Uterus (tissue), 4 donors: ENCODE results near the gene ALOXE3. TPM values are rescaled to one million over a fixed set of nuclear protein-coding genes. Genes with fewer than 3 reads are reported as not detected.

Experiments
- DNase-seq, 2 donors: peaks; one replicate each; pipeline ENCODE4 v3.0.0-alpha.2; 2019 to 2020
- H3K27ac ChIP-seq, 2 donors: fragments of 200-600 bp; sonication (generic); 1 replicate in 1 of 2; 2 replicates in 1 of 2; pipeline ENCODE4 v1.5.1; 2016 to 2018
- H3K27me3 ChIP-seq, 2 donors: fragments of 200-600 bp; sonication (generic); one replicate each; pipeline ENCODE4 v1.5.1; 2018 to 2019; ENCODE audit warnings: control low read depth in 1 of 2
- H3K36me3 ChIP-seq, 2 donors: fragments of 200-600 bp; sonication (generic); one replicate each; pipeline ENCODE4 v1.5.1; 2019; ENCODE audit warnings: control low read depth in 1 of 2
- H3K4me1 ChIP-seq, 2 donors: fragments of 200-600 bp; sonication (generic); one replicate each; pipeline ENCODE4 v1.5.1; 2018 to 2019; ENCODE audit warnings: control low read depth in 1 of 2
- H3K4me3 ChIP-seq, 2 donors: fragments of 200-600 bp; sonication (generic); 1 replicate in 1 of 2; 2 replicates in 1 of 2; pipeline ENCODE4 v1.5.1; 2018 to 2019; ENCODE audit warnings: mild to moderate bottlenecking in 1 of 2
- H3K9me3 ChIP-seq, 2 donors: fragments of 200-600 bp; sonication (generic); one replicate each; pipeline ENCODE4 v1.5.1; 2019; ENCODE audit warnings: control low read depth in 1 of 2
- POLR2A ChIP-seq, 2 donors: fragments of 450-650 bp; IDR thresholded peaks; one replicate each; pipeline ENCODE4 v1.6.1; 2016; ENCODE audit warnings: antibody characterized with exemption in 2 of 2, mild to moderate bottlenecking in 1 of 2, moderate library complexity in 1 of 2
- intact Hi-C: fragments of 100-400 bp; cut with DNase I; formaldehyde crosslinking; loops from one replicate; pipeline ENCODE4 v1.15.1; 2023; ENCODE audit warnings: low total_unique reads
- total RNA-seq, 4 donors: library from RNA; depleted of rRNA in 3 of 4; stranded (reverse); fragments of >200 nt in 3 of 4; gene quantifications; one replicate each; pipeline versions ENCODE4 v1.1.0 to v1.2.4, GENCODE V29; 2014 to 2023
- TF ChIP-seq, protein P1 (sequence below), 4 experiments: fragments of 200-600 bp in 2 of 4; fragments of 450-650 bp in 2 of 4; sonication (generic) in 2 of 4; IDR thresholded peaks; one replicate each; pipeline ENCODE4 v1.5.1; 2016 to 2019; ENCODE audit warnings: antibody characterized with exemption in 4 of 4, mild to moderate bottlenecking in 2 of 4, moderate library complexity in 1 of 4
- donor health status: DM: yes; HTN: yes; CAD: no.

ALOXE3 gene
- total RNA-seq, 4 donors from 2014 or later, result 0.26 TPM; not detected in 3

DNA sequence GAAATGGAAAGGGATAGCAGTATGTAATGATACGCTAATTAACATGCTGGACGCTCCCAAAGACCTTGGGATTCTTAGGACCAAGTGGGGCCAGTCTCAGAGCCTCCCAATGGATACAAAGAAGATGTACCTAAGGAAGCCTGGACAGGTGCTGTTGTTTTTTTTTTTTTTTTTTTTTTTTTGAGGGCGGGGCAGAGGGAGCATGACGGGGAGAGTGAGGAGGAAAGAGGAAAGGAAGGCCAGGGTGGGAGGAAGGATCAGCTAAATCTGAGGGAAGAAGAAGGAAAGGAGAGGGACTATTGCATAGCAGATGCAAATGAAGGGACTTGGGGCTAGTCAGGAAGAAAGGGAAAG lies 41.9 kb upstream of the ALOXE3 start:
- Histone ChIP-seq H3K4me3 (no peak overlapping the region), H3K27ac (peak overlapping the region; percentile 99 to 100), H3K27me3 (no peaks in the 10 kb centered on the region), H3K4me1 (peaks cover 14 to 26% of the 10 kb centered on the region in 2 donors), H3K9me3 (no peaks in the 10 kb centered on the region), H3K36me3 (no peaks in the 10 kb centered on the region)
- no peak for TF ChIP-seq POLR2A (IDR thresholded peaks at IDR 0.05)
- TF ChIP-seq, protein P1, sequence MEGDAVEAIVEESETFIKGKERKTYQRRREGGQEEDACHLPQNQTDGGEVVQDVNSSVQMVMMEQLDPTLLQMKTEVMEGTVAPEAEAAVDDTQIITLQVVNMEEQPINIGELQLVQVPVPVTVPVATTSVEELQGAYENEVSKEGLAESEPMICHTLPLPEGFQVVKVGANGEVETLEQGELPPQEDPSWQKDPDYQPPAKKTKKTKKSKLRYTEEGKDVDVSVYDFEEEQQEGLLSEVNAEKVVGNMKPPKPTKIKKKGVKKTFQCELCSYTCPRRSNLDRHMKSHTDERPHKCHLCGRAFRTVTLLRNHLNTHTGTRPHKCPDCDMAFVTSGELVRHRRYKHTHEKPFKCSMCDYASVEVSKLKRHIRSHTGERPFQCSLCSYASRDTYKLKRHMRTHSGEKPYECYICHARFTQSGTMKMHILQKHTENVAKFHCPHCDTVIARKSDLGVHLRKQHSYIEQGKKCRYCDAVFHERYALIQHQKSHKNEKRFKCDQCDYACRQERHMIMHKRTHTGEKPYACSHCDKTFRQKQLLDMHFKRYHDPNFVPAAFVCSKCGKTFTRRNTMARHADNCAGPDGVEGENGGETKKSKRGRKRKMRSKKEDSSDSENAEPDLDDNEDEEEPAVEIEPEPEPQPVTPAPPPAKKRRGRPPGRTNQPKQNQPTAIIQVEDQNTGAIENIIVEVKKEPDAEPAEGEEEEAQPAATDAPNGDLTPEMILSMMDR (IDR thresholded peaks at IDR 0.05), result no peak
- intact Hi-C loops, result no loop called here
- DNase-seq, result no peak

DNA sequence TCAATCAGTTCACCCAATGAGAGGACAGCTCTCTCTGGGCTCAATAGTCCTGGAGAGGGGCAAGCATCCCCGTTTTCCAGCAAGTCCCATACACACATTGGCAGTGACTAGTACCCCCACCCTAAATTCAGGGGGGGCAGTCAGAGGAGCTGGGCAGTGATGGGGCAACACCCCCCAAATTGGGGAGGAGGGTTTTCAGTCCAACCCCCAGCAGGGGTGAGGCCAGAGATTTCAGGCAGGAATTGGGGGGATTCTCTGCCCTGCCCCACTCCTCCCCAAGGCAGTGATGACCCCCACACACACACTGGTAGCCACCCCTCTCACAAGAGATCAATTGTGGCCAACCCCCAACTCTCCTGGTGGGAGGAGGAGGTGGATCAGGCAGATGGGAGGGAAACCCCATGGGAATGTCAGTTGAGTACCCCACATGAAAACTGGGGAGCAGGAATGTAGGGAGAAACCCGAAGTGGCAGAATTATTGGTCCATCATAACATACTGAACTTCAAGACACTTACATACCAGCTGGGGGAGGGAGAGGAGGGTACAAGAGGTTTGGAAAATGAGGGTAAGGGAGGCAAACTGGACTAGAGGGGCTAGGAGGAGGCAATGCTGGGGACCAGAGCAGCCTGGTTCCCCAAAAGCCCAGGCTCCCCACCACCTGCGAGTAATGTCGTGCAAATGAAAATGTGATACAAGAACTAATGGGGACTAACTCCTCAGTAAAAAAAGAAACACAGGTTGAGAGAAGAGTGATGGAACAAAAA lies 41.3 kb upstream of the ALOXE3 start:
- peak overlapping the region; percentile 99 to 100 for H3K27ac ChIP-seq
- H3K9me3 ChIP-seq, result no peaks in the 10 kb centered on the region
- H3K36me3 ChIP-seq, result no peaks in the 10 kb centered on the region
- peaks cover 13 to 23% of the 10 kb centered on the region in 2 donors for H3K4me1 ChIP-seq
- TF ChIP-seq POLR2A (IDR thresholded peaks at IDR 0.05), result no peak
- TF ChIP-seq, protein P1 (IDR thresholded peaks at IDR 0.05), result no peak
- intact Hi-C loops, result no loop called here
- no peaks in the 10 kb centered on the region for H3K27me3 ChIP-seq
- peak in 1 of 2 donors; percentile 27 for DNase-seq
- no peak overlapping the region for H3K4me3 ChIP-seq

DNA sequence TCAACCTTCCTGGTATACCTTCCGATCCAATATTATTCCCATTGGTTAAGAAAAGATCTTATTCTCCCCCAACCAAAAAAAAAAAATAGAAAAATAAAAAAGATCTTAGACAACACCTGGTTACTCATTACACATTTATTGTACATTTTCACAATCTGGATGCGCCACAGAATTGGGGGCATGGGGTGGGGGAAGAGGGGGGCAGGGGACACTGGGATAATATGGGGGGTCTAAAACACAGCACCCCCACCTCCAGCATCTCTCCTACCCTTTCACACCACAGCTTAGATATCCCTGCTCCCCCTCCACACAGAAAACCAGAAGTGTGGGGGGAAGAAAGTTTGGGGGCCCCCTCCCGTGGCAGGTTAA lies 40.7 kb upstream of the ALOXE3 start:
- Histone ChIP-seq H3K4me3 (no peak overlapping the region), H3K4me1 (peaks cover 7 to 16% of the 10 kb centered on the region in 2 donors), H3K27ac (peak overlapping the region; percentile 99 to 100), H3K9me3 (no peaks in the 10 kb centered on the region), H3K27me3 (no peaks in the 10 kb centered on the region), H3K36me3 (no peaks in the 10 kb centered on the region)
- intact Hi-C loops, result no loop called here
- DNase-seq, result peak in 1 of 2 donors; percentile 19
- TF ChIP-seq, protein P1 (IDR thresholded peaks at IDR 0.05), result no peak
- no peak for TF ChIP-seq POLR2A (IDR thresholded peaks at IDR 0.05)

DNA sequence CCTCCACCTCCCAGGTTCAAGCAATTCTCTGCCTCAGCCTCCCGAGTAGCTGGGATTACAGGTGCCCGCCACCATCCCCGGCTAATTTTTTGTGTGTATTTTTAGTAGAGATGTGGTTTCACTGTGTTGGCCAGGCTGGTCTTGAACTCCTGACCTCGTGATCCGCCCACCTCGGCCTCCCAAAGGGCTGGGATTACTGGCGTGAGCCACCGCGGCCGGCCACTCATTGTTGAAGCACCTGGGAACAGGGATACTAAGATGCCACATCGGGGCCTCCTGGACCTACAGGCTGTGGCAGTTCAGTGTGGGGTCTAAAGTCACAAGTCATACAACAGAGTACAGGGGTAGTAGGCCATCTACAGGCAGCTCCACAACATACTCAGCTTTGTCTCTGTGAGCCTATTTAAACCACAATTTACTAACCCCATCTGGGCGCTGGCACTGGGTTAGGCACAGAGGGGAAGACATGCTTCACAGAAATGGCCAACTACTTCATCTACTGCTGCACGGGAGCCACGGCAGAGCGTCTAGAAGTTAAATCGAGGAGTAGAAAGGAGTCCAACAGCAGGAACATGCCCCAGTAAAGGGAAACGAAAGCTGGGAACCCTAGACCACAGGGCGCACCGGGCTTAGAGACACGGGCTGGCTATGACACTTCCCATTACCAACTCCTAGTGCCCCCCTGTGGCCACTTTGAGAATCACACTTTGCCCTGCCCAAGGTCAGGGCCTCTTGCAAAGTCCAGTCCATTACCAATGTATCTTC lies 40.1 kb upstream of the ALOXE3 start:
- Histone ChIP-seq H3K27ac (peak overlapping the region; percentile 99 to 100), H3K27me3 (no peaks in the 10 kb centered on the region), H3K4me1 (peaks cover under 1 to 11% of the 10 kb centered on the region in 2 donors), H3K9me3 (no peaks in the 10 kb centered on the region), H3K4me3 (no peak overlapping the region), H3K36me3 (no peaks in the 10 kb centered on the region)
- DNase-seq, result peak; percentile 91 to 95
- peak in 1 of 2 donors; percentile 43 for TF ChIP-seq POLR2A (IDR thresholded peaks at IDR 0.05)
- TF ChIP-seq, protein P1 (IDR thresholded peaks at IDR 0.05), result peak; percentile 88 to 92 (median 91)
- intact Hi-C loops, result no loop called here
